Smooth muscle cell (in vitro differentiated cells): ENCODE measurements around the gene U2SURP. TPM values are rescaled to one million over a fixed set of nuclear protein-coding genes. Genes with fewer than 3 reads are reported as not detected.

Experiments
- DNase-seq: peaks from one replicate; lab custom pipeline; 2025; ENCODE audit not compliant: unreplicated experiment; lab: John Stamatoyannopoulos, UW
- H2AFZ ChIP-seq: fragments of 200-600 bp; sonication (generic); 2 replicates; pipeline ENCODE4 v1.6.0; 2016; ENCODE audit warnings: antibody characterized with exemption, low read depth, mild to moderate bottlenecking
- H3F3A ChIP-seq: fragments of 200-600 bp; sonication (generic); 2 replicates; pipeline ENCODE4 v1.6.0; 2017; ENCODE audit warnings: antibody characterized with exemption, low read depth
- H3K27ac ChIP-seq: fragments of 200-600 bp; sonication (generic); 2 replicates; pipeline ENCODE4 v1.5.1; 2016; ENCODE audit warnings: low read depth, mild to moderate bottlenecking
- H3K27me3 ChIP-seq: fragments of 200-600 bp; sonication (generic); 2 replicates; pipeline ENCODE4 v1.6.1; 2016; ENCODE audit warnings: low read depth, mild to moderate bottlenecking
- H3K36me3 ChIP-seq: fragments of 200-600 bp; sonication (generic); 2 replicates; pipeline ENCODE4 v1.5.1; 2016; ENCODE audit warnings: low read depth
- H3K4me1 ChIP-seq: fragments of 200-600 bp; sonication (generic); 2 replicates; pipeline ENCODE4 v1.5.1; 2016; ENCODE audit warnings: low read depth
- H3K4me2 ChIP-seq: fragments of 200-600 bp; sonication (generic); 2 replicates; pipeline ENCODE4 v1.6.0; 2016; ENCODE audit warnings: mild to moderate bottlenecking
- H3K4me3 ChIP-seq: fragments of 200-600 bp; sonication (generic); 2 replicates; pipeline ENCODE4 v1.5.1; 2016; ENCODE audit warnings: mild to moderate bottlenecking
- H3K79me2 ChIP-seq: fragments of 200-600 bp; sonication (generic); 2 replicates; pipeline ENCODE4 v1.6.0; 2016; ENCODE audit warnings: low read depth, mild to moderate bottlenecking
- H3K9ac ChIP-seq: fragments of 200-600 bp; sonication (generic); 2 replicates; pipeline ENCODE4 v1.6.0; 2016; ENCODE audit warnings: low read depth
- H3K9me3 ChIP-seq: fragments of 200-600 bp; sonication (generic); replicated peaks from 2 replicates; pipeline ENCODE4 v1.5.1; 2016; ENCODE audit warnings: low read depth
- H4K20me1 ChIP-seq: fragments of 200-600 bp; sonication (generic); 2 replicates; pipeline ENCODE4 v1.6.0; 2016; ENCODE audit warnings: low read depth
- CTCF ChIP-seq: fragments of 200-600 bp; sonication (generic); IDR thresholded peaks from 2 replicates; pipeline ENCODE4 v1.5.1; 2017; ENCODE audit warnings: borderline replicate concordance, mild to moderate bottlenecking, antibody characterized with exemption; ENCODE audit not compliant: insufficient read depth, poor library complexity, severe bottlenecking
- WGBS: methylation state at CpG from one replicate; pipeline ENCODE4 v1.1.7; 2016; ENCODE audit warnings: low lambda C conversion rate; 5-methylcytosine and 5-hydroxymethylcytosine counted together
- polyA plus RNA-seq: library from polyadenylated mRNA; unstranded; fragments of >200 nt; fragmentation: Nextera tagmentation; extraction: Ambion mirVana; gene quantifications from 2 replicates; pipeline ENCODE4 v1.2.1, GENCODE V29; 2016
- total RNA-seq: library from RNA; depleted of rRNA; stranded (reverse); fragments of >200 nt; gene quantifications from 2 replicates; pipeline ENCODE4 v1.2.3, GENCODE V29; 2014

Gene U2SURP
- total and polyA plus RNA-seq, 2 experiments from 2014 or later, result 49.0 to 80.4 TPM

DNA sequence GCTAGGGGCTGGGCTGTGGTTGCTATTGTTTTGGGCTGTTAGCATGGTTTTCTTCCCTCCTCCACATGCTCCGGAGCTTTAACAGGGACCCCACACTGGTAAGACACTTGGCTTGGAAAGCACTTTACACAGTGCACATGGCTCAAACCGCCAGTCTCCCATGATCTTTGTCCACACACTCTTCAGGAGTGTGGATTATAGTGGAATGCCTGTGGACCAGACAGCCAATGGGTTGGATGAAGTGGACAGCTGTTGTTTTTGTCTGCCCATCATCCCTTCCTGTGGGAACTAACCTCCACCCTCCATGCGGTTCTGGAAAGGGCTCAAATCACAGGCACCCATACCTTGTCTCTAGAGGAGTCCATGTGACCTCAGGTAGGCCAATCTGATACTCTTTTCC, 47.9 kb upstream of the U2SURP start:
- Histone ChIP-seq H2AFZ (no peak overlapping the region), H3K79me2 (no peaks in the 10 kb centered on the region), H3K4me1 (no peaks in the 10 kb centered on the region), H3K4me2 (no peak overlapping the region), H3K9ac (no peak overlapping the region), H3K4me3 (no peak overlapping the region), H3F3A (no peaks in the 10 kb centered on the region), H3K36me3 (no peaks in the 10 kb centered on the region), H4K20me1 (no peaks in the 10 kb centered on the region), H3K27ac (no peak overlapping the region), H3K27me3 (no peaks in the 10 kb centered on the region), H3K9me3 (no peaks in the 10 kb centered on the region)
- WGBS, result 95% methylated on average over 3 of the region's 3 CpGs
- DNase-seq, result no peak
- no peak for TF ChIP-seq CTCF

- no peaks in the 10 kb centered on the region for H3K36me3 ChIP-seq
These were observed 42.7 kb upstream of the U2SURP start for GRCh38 chr3:142958707-142959106.

DNA sequence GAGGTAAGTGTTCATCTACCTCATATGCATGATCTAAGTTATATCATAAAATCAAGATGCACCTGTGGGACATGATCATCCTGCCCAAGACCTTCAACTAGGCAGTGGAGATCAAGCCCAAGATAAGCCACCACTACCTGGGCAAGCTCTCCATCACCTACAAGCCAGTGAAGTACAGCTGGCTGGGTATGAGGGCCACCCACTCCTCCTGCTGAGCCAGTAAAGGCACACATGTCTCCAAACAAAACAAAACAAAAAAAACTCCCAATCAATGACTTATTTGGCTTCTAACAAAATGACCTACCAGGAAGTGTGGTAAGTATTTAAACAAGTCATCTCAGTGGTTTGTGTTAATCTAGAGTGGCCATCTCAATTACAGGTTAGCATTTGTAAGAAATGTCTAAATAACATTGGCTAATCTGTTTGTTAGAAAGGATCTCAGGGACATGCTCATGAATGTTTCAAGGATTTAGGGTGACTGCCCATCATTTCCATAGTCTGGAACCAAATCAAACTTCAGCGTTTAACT, 41.0 kb upstream of the U2SURP start:
- Histone ChIP-seq H3K27ac (no peak overlapping the region), H3K4me3 (no peak overlapping the region), H3K27me3 (peaks cover 38% of the 10 kb centered on the region), H3K79me2 (no peaks in the 10 kb centered on the region), H3K9ac (no peak overlapping the region), H3K36me3 (no peaks in the 10 kb centered on the region), H2AFZ (no peak overlapping the region), H3K4me1 (no peaks in the 10 kb centered on the region), H3F3A (no peaks in the 10 kb centered on the region), H3K4me2 (no peak overlapping the region), H4K20me1 (no peaks in the 10 kb centered on the region), H3K9me3 (no peaks in the 10 kb centered on the region)
- WGBS, result 100% methylated on average over 1 of the region's 1 CpG
- no peak for TF ChIP-seq CTCF
- no peak for DNase-seq

More at GRCh38 chr3:142958707-142959106, 42.7 kb upstream of the U2SURP start:
- no peak overlapping the region for H3K4me2 ChIP-seq
- H3K4me1 ChIP-seq, result no peaks in the 10 kb centered on the region
- H2AFZ ChIP-seq, result no peak overlapping the region
- no peak overlapping the region for H3K4me3 ChIP-seq
- no peaks in the 10 kb centered on the region for H3K9me3 ChIP-seq
- no peak overlapping the region for H3K27ac ChIP-seq
- TF ChIP-seq CTCF, result no peak
- H3K79me2 ChIP-seq, result no peaks in the 10 kb centered on the region
- no peaks in the 10 kb centered on the region for H4K20me1 ChIP-seq
- 62% methylated on average over 6 of the region's 6 CpGs for WGBS
- H3K9ac ChIP-seq, result no peak overlapping the region
- peaks cover 28% of the 10 kb centered on the region for H3K27me3 ChIP-seq
- no peaks in the 10 kb centered on the region for H3F3A ChIP-seq
- no peak for DNase-seq

GRCh38 chr3:142961539-142961938, 39.8 kb upstream of the U2SURP start:
- Histone ChIP-seq H3K4me2 (no peak overlapping the region), H3F3A (no peaks in the 10 kb centered on the region), H3K4me3 (no peak overlapping the region), H3K36me3 (no peaks in the 10 kb centered on the region), H2AFZ (no peak overlapping the region), H3K79me2 (no peaks in the 10 kb centered on the region), H3K9me3 (no peaks in the 10 kb centered on the region), H3K9ac (no peak overlapping the region), H3K4me1 (no peaks in the 10 kb centered on the region), H3K27me3 (peaks cover 48% of the 10 kb centered on the region), H4K20me1 (no peaks in the 10 kb centered on the region), H3K27ac (no peak overlapping the region)
- no peak for DNase-seq
- no peak for TF ChIP-seq CTCF
- 72% methylated on average over 2 of the region's 2 CpGs for WGBS
